ENCODE measurements around the gene EMX1. TPM values are rescaled to one million over a fixed set of nuclear protein-coding genes. Genes with fewer than 3 reads are reported as not detected.

EMX1 gene
- total and polyA plus RNA-seq, 2 of the 13 experiments (the other 11 are each of a cell fraction or from before 2014, with no cell fraction given): 0.62 to 4.9 TPM

- TF ChIP-seq RBFOX2 (IDR thresholded peaks at IDR 0.05; ENCODE audit: low read depth, low read length) (peak; percentile 60), GMEB1 (CRISPR knock-in tag; IDR thresholded peaks at IDR 0.05; ENCODE audit: borderline replicate concordance) (peak; percentile 73; the same call in 1 of the 2 replicates), ZFAT (CRISPR knock-in tag; conservative IDR thresholded peaks at IDR 0.05) (no peak), JUN (CRISPR knock-in tag; IDR thresholded peaks at IDR 0.05) (no peak), ZNF24 (IDR thresholded peaks at IDR 0.05) (no peak), MIER2 (CRISPR knock-in tag; IDR thresholded peaks at IDR 0.05) (no peak), EED (CRISPR knock-in tag; IDR thresholded peaks at IDR 0.05) (0 out of 2 replicates have a peak, but pooled peaks have one; percentile 17), ONECUT2 (CRISPR knock-in tag; IDR thresholded peaks at IDR 0.05) (no peak), GPN1 (CRISPR knock-in tag; IDR thresholded peaks at IDR 0.05; ENCODE audit: borderline replicate concordance) (no peak), ZBTB42 (CRISPR knock-in tag; IDR thresholded peaks at IDR 0.05) (no peak; the same call in 1 of the 2 replicates), NFKB2 (CRISPR knock-in tag; IDR thresholded peaks at IDR 0.05; ENCODE audit: borderline replicate concordance) (no peak), ZNF512 (CRISPR knock-in tag; IDR thresholded peaks at IDR 0.05) (no peak)
- TF ChIP-seq, protein P1, sequence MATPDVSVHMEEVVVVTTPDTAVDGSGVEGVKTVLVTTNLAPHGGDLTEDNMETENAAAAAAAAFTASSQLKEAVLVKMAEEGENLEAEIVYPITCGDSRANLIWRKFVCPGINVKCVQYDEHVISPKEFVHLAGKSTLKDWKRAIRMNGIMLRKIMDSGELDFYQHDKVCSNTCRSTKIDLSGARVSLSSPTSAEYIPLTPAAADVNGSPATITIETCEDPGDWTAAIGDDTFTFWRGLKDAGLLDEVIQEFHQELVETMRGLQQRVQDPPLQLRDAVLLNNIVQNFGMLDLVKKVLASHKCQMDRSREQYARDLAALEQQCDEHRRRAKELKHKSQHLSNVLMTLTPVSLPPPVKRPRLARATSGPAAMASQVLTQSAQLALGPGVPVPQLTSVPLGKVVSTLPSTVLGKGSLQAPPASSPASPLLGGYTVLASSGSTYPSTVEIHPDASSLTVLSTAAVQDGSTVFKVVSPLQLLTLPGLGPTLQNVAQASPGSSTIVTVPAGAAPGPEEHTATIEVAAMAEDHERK (CRISPR knock-in tag; IDR thresholded peaks at IDR 0.05; ENCODE audit: low read depth): no peak
- TF ChIP-seq, protein P2, sequence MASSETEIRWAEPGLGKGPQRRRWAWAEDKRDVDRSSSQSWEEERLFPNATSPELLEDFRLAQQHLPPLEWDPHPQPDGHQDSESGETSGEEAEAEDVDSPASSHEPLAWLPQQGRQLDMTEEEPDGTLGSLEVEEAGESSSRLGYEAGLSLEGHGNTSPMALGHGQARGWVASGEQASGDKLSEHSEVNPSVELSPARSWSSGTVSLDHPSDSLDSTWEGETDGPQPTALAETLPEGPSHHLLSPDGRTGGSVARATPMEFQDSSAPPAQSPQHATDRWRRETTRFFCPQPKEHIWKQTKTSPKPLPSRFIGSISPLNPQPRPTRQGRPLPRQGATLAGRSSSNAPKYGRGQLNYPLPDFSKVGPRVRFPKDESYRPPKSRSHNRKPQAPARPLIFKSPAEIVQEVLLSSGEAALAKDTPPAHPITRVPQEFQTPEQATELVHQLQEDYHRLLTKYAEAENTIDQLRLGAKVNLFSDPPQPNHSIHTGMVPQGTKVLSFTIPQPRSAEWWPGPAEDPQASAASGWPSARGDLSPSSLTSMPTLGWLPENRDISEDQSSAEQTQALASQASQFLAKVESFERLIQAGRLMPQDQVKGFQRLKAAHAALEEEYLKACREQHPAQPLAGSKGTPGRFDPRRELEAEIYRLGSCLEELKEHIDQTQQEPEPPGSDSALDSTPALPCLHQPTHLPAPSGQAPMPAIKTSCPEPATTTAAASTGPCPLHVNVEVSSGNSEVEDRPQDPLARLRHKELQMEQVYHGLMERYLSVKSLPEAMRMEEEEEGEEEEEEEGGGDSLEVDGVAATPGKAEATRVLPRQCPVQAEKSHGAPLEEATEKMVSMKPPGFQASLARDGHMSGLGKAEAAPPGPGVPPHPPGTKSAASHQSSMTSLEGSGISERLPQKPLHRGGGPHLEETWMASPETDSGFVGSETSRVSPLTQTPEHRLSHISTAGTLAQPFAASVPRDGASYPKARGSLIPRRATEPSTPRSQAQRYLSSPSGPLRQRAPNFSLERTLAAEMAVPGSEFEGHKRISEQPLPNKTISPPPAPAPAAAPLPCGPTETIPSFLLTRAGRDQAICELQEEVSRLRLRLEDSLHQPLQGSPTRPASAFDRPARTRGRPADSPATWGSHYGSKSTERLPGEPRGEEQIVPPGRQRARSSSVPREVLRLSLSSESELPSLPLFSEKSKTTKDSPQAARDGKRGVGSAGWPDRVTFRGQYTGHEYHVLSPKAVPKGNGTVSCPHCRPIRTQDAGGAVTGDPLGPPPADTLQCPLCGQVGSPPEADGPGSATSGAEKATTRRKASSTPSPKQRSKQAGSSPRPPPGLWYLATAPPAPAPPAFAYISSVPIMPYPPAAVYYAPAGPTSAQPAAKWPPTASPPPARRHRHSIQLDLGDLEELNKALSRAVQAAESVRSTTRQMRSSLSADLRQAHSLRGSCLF (CRISPR knock-in tag; IDR thresholded peaks at IDR 0.05; ENCODE audit: borderline replicate concordance): no peak
Measured at GRCh38 chr2:72915907-72916742, 1.2 kb upstream of the EMX1 start (continued).

All from HepG2 (cell line).